Ascending aorta (tissue), 2 donors: ENCODE measurements around the gene ITCH. TPM values are rescaled to one million over a fixed set of nuclear protein-coding genes. Genes with fewer than 3 reads are reported as not detected.

Experiments used
- DNase-seq, 2 donors: peaks; one replicate each; pipeline ENCODE4 v3.0.0-alpha.2; 2019; ENCODE audit warnings: low spot score in 2 of 2
- H3K27ac ChIP-seq, 2 donors: fragments of 200-600 bp; sonication (generic); one replicate each; pipeline ENCODE4 v1.5.1; 2016 to 2017; ENCODE audit warnings: mild to moderate bottlenecking in 1 of 2
- H3K27me3 ChIP-seq: fragments of 200-600 bp; sonication (generic); one replicate; pipeline ENCODE4 v1.5.1; 2017
- H3K36me3 ChIP-seq, 2 donors: fragments of 200-600 bp; sonication (generic); one replicate each; pipeline ENCODE4 v1.5.1; 2016
- H3K4me1 ChIP-seq, 2 donors: fragments of 200-600 bp; sonication (generic); one replicate each; pipeline ENCODE4 v1.5.1; 2016 to 2017; ENCODE audit warnings: mild to moderate bottlenecking in 1 of 2
- H3K4me3 ChIP-seq, 2 donors: fragments of 200-600 bp; sonication (generic); one replicate each; pipeline ENCODE4 v1.5.1; 2016 to 2017; ENCODE audit warnings: mild to moderate bottlenecking in 1 of 2
- H3K9me3 ChIP-seq, 2 donors: fragments of 200-600 bp; sonication (generic); one replicate each; pipeline ENCODE4 v1.5.1; 2016
- CTCF ChIP-seq, 3 experiments: fragments of 200-600 bp in 2 of 3; fragments of 450-650 bp in 1 of 3; sonication (generic) in 2 of 3; IDR thresholded peaks; one replicate each; pipeline ENCODE4 v1.5.1; 2016 to 2019; ENCODE audit warnings: antibody characterized with exemption in 3 of 3, mild to moderate bottlenecking in 1 of 3, moderate library complexity in 1 of 3
- intact Hi-C: fragments of 100-400 bp; cut with DNase I; formaldehyde crosslinking; loops from one replicate; pipeline ENCODE4 v1.15.1; 2023
- total RNA-seq: library from RNA; depleted of rRNA; stranded (reverse); fragments of >200 nt; gene quantifications from one replicate; pipeline ENCODE4 v1.1.0, GENCODE V29; 2016

ITCH gene
- total RNA-seq, 1 donor from 2014 or later: 42.8 TPM

DNA sequence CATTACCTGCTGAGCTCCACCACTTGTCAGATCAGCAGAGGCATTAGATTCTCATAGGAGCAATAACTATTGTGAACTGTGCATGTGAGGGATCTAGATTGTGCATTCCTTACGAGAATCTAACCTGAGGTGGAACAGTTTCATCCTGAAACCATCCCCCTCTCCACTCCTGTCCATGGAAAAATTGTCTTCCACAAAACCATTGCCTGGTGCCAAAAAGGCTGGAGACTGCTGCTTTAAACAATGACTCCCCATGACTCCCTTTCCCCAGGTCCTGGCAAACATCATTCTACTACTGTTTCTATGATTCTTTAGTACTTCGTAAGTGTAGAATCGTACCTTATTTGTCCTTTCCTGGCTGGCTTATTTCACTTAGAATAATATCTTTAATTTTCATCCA lies 143.4 kb downstream of the ITCH start:
- no peak for DNase-seq
- intact Hi-C loops: no loop called here
- no peak overlapping the region for H3K27ac ChIP-seq
- no peak for TF ChIP-seq CTCF (IDR thresholded peaks at IDR 0.05)
- no peak overlapping the region for H3K4me3 ChIP-seq
- peaks cover 34 to 47% of the 10 kb centered on the region in 2 donors for H3K36me3 ChIP-seq
- no peaks in the 10 kb centered on the region for H3K27me3 ChIP-seq
- no peaks in the 10 kb centered on the region for H3K9me3 ChIP-seq
- H3K4me1 ChIP-seq: no peaks in the 10 kb centered on the region

DNA sequence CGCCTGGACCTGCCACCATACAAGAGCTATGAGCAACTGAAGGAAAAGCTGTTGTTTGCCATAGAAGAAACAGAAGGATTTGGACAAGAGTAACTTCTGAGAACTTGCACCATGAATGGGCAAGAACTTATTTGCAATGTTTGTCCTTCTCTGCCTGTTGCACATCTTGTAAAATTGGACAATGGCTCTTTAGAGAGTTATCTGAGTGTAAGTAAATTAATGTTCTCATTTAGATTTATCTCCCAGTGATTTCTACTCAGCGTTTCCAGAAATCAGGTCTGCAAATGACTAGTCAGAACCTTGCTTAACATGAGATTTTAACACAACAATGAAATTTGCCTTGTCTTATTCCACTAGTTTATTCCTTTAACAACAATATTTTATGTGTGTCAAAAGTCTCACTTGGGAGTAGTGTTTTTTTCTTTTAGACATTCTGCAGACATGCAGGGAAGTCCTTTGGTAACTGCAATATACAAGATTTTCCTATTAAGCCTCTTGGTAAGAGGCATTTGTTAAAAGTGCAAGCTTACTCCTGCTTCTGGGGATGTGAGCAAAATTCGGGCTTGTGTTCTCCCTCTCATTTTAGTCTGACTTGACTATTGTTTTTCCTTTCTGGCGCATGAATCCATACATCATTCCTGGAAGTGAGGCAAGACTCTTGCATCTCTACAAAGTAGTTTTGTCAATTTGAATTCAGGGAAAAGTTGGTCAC lies 144.8 kb downstream of the ITCH start:
- Histone ChIP-seq H3K4me3 (no peak overlapping the region), H3K36me3 (peaks cover 34 to 38% of the 10 kb centered on the region in 2 donors), H3K4me1 (no peaks in the 10 kb centered on the region), H3K27me3 (no peaks in the 10 kb centered on the region), H3K27ac (no peak overlapping the region), H3K9me3 (no peaks in the 10 kb centered on the region)
- DNase-seq: no peak
- intact Hi-C loops: no loop called here
- no peak for TF ChIP-seq CTCF (IDR thresholded peaks at IDR 0.05)

- DNase-seq: no peak
Measured at GRCh38 chr20:34510575-34510974, 147.5 kb downstream of the ITCH start.

GRCh38 chr20:34511891-34512265 lies 148.8 kb downstream of the ITCH start:
- Histone ChIP-seq H3K27me3 (no peaks in the 10 kb centered on the region), H3K4me3 (no peak overlapping the region), H3K4me1 (peaks cover 0 to 8% of the 10 kb centered on the region in 2 donors), H3K27ac (no peak overlapping the region), H3K9me3 (no peaks in the 10 kb centered on the region), H3K36me3 (peaks cover 11 to 14% of the 10 kb centered on the region in 2 donors)
- DNase-seq: no peak
- TF ChIP-seq CTCF (IDR thresholded peaks at IDR 0.05): no peak
- intact Hi-C loops: no loop called here

More at GRCh38 chr20:34510575-34510974, 147.5 kb downstream of the ITCH start:
- Histone ChIP-seq H3K4me3 (no peak overlapping the region), H3K36me3 (peaks cover 20 to 21% of the 10 kb centered on the region in 2 donors), H3K4me1 (peaks cover 0 to 8% of the 10 kb centered on the region in 2 donors), H3K9me3 (no peaks in the 10 kb centered on the region), H3K27ac (no peak overlapping the region), H3K27me3 (no peaks in the 10 kb centered on the region)
- TF ChIP-seq CTCF (IDR thresholded peaks at IDR 0.05): no peak
- intact Hi-C loops: no loop called here

DNA sequence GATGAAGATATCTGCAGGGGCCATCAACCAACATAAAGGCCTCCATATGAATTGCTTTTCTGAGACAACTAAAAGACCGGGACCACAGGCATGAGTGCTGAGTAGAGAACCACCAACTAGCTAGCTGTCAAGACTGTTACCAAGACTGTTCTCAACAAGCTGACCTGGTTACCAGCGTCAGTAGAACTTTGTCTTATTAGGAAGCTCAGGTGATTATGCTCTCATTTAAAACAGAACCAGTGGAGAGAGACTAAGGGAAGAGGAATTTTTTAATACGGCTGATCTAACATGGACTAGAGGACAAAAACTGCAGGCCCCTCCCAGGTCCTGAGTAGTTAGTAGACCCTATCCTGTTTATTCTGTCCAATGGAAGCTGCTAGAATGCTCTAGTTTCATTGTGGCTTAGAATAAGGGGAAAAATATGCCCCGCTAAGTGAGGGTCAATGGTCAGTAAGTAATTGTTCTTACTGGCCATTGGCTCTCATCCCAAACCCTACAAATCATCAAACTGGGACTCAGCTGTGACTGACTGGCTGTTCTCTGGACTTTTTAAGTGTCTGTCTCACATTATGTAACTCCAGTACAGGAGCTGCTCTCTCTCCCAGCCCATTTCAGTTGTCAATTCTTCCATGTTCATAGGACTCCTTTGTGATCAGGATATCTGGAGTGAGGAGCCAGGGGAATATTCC lies 149.3 kb downstream of the ITCH start:
- intact Hi-C loops: no loop called here
- H3K36me3 ChIP-seq: peaks cover 11 to 14% of the 10 kb centered on the region in 2 donors
- DNase-seq: no peak
- H3K27me3 ChIP-seq: no peaks in the 10 kb centered on the region
- H3K27ac ChIP-seq: no peak overlapping the region
- H3K9me3 ChIP-seq: no peaks in the 10 kb centered on the region
- H3K4me1 ChIP-seq: peaks cover 0 to 8% of the 10 kb centered on the region in 2 donors
- no peak for TF ChIP-seq CTCF (IDR thresholded peaks at IDR 0.05)
- H3K4me3 ChIP-seq: no peak overlapping the region
